Upper lobe of left lung (tissue), 6 donors: ENCODE measurements around the gene ZNF385B. TPM values are rescaled to one million over a fixed set of nuclear protein-coding genes. Genes with fewer than 3 reads are reported as not detected.

ENCODE experiments used
- ATAC-seq, 2 donors: fragments of 200-7000 bp; cut with Tn5 transposase; one replicate each; pipeline ENCODE4 v1.9.1; 2022; ENCODE audit warnings: mild to moderate bottlenecking in 2 of 2, moderate library complexity in 2 of 2; ENCODE audit not compliant: low FRiP score in 2 of 2
- DNase-seq, 2 donors: peaks; one replicate each; pipeline ENCODE4 v3.0.0-alpha.2; 2019 to 2020
- H3K27ac ChIP-seq, 4 donors: fragments of 200-600 bp; sonication (generic); one replicate each; pipeline ENCODE4 v1.5.1; 2016 to 2019
- H3K27me3 ChIP-seq, 4 donors: fragments of 200-600 bp; sonication (generic); one replicate each; pipeline ENCODE4 v1.5.1; 2017 to 2019
- H3K36me3 ChIP-seq, 4 donors: fragments of 200-600 bp; sonication (generic); one replicate each; pipeline ENCODE4 v1.5.1; 2016 to 2019
- H3K4me1 ChIP-seq, 4 donors: fragments of 200-600 bp; sonication (generic); one replicate each; pipeline ENCODE4 v1.5.1; 2018 to 2019
- H3K4me3 ChIP-seq, 4 donors: fragments of 200-600 bp; sonication (generic); one replicate each; pipeline ENCODE4 v1.5.1; 2017 to 2019; ENCODE audit warnings: mild to moderate bottlenecking in 2 of 4, moderate library complexity in 1 of 4
- H3K9me3 ChIP-seq, 4 donors: fragments of 200-600 bp; sonication (generic); one replicate each; pipeline ENCODE4 v1.5.1; 2018 to 2019
- CTCF ChIP-seq, 6 experiments: fragments of 450-650 bp in 4 of 6; fragments of 200-600 bp in 2 of 6; sonication (generic) in 2 of 6; IDR thresholded peaks; one replicate each; pipeline ENCODE4 v1.5.1; 2016 to 2019; ENCODE audit warnings: antibody characterized with exemption in 6 of 6
- EP300 ChIP-seq, 4 donors: sonication (generic); formaldehyde crosslinking; IDR thresholded peaks; one replicate each; pipeline ENCODE4 v1.5.1; 2017; ENCODE audit warnings: antibody characterized with exemption in 4 of 4, control low read depth in 2 of 4
- POLR2A ChIP-seq, 4 donors: fragments of 450-650 bp; IDR thresholded peaks; one replicate each; pipeline ENCODE4 v1.5.1; 2016 to 2017; ENCODE audit warnings: antibody characterized with exemption in 4 of 4, mild to moderate bottlenecking in 2 of 4
- POLR2AphosphoS5 ChIP-seq, 2 donors: sonication (generic); formaldehyde crosslinking; IDR thresholded peaks; one replicate each; pipeline ENCODE4 v1.5.1; 2017; ENCODE audit warnings: antibody characterized with exemption in 2 of 2
- WGBS, 2 donors: methylation state at CpG; one replicate each; pipeline ENCODE4 v1.1.5; 2017 to 2018; 5-methylcytosine and 5-hydroxymethylcytosine counted together
- total RNA-seq, 6 donors: library from RNA; depleted of rRNA in 4 of 6; stranded (reverse); fragments of >200 nt in 4 of 6; gene quantifications; one replicate each; pipeline versions ENCODE4 v1.1.0 to v1.2.1, GENCODE V29; 2016 to 2021
- donor health status: DM: no; HTN: no; CAD: no; lungs with moderate emphysema.
- donor health status: DM: no; HTN: yes; CAD: no; lungs with severe emphysema.

Gene ZNF385B
- total RNA-seq, 6 donors from 2014 or later: 22.1 to 93.5 (median 40.2) TPM

GRCh38 chr2:179712825-179713224, 148.6 kb downstream of the ZNF385B start:
- Histone ChIP-seq H3K27me3 (no peaks in the 10 kb centered on the region), H3K9me3 (no peaks in the 10 kb centered on the region), H3K4me1 (no peaks in the 10 kb centered on the region), H3K27ac (no peak overlapping the region), H3K4me3 (no peak overlapping the region), H3K36me3 (no peaks in the 10 kb centered on the region)
- TF ChIP-seq POLR2AphosphoS5 (IDR thresholded peaks at IDR 0.05) (no peak), POLR2A (IDR thresholded peaks at IDR 0.05) (no peak), CTCF (IDR thresholded peaks at IDR 0.05) (no peak), EP300 (IDR thresholded peaks at IDR 0.05) (no peak)
- 86 to 88% methylated on average over 4 of the region's 4 CpGs for WGBS, 2 donors
- DNase-seq: no peak
- ATAC-seq: no peak

GRCh38 chr2:179711375-179711774, 150.0 kb downstream of the ZNF385B start:
- WGBS, 2 donors: 78 to 79% methylated on average over 4 of the region's 4 CpGs
- H3K4me3 ChIP-seq: no peak overlapping the region
- no peaks in the 10 kb centered on the region for H3K36me3 ChIP-seq
- no peaks in the 10 kb centered on the region for H3K9me3 ChIP-seq
- TF ChIP-seq EP300 (IDR thresholded peaks at IDR 0.05): no peak
- no peak for TF ChIP-seq CTCF (IDR thresholded peaks at IDR 0.05)
- TF ChIP-seq POLR2AphosphoS5 (IDR thresholded peaks at IDR 0.05): no peak
- TF ChIP-seq POLR2A (IDR thresholded peaks at IDR 0.05): no peak
- no peaks in the 10 kb centered on the region for H3K27me3 ChIP-seq
- H3K27ac ChIP-seq: no peak overlapping the region
- no peaks in the 10 kb centered on the region for H3K4me1 ChIP-seq
- DNase-seq (no peak), ATAC-seq (no peak)

DNA sequence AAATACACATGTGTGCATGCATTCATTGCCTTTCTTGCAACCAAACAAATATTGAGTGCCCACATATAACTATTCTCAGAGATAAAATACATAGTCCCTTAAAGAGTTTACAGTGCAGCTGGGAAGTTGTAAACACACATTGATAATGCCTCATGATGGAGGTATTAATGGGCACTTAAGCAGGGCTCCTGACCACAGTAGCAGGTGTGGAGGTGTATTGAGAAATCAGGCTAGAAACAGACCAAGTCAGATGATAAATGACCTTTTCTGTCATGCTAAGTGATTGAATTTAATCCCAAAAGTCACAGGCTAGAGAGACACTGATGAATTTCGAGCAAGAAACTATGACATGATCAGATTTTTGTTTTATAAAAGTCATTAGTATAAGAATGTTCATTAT, 157.7 kb downstream of the ZNF385B start:
- TF ChIP-seq POLR2A (IDR thresholded peaks at IDR 0.05) (no peak), EP300 (IDR thresholded peaks at IDR 0.05) (no peak), POLR2AphosphoS5 (IDR thresholded peaks at IDR 0.05) (no peak), CTCF (IDR thresholded peaks at IDR 0.05) (no peak)
- Histone ChIP-seq H3K9me3 (no peaks in the 10 kb centered on the region), H3K36me3 (no peaks in the 10 kb centered on the region), H3K27me3 (no peaks in the 10 kb centered on the region), H3K4me3 (no peak overlapping the region), H3K4me1 (no peaks in the 10 kb centered on the region), H3K27ac (no peak overlapping the region)
- 59 to 64% methylated on average over 1 of the region's 1 CpG for WGBS, 2 donors
- DNase-seq: no peak
- ATAC-seq: no peak

DNA sequence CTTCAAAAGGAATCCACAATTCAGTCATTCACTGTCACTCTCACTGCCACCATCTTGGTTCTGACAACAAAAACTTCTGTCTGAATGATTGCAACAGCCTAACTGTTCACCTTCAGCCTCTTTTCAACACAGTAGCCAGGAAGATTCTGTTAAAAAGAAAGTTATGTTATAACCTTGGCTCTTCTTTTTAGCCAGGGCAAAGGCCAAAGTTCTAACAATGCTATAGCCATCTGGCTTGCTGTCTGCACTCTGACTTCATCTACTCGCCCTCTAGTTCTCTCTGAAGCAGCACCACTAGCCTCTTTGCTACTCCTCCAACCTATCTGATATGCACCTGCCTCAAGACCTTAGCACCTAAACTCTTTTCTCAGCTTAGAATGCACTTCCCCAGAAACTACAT, 158.5 kb downstream of the ZNF385B start:
- no peaks in the 10 kb centered on the region for H3K36me3 ChIP-seq
- H3K4me3 ChIP-seq: no peak overlapping the region
- H3K27me3 ChIP-seq: no peaks in the 10 kb centered on the region
- H3K27ac ChIP-seq: no peak overlapping the region
- H3K9me3 ChIP-seq: no peaks in the 10 kb centered on the region
- no peak for DNase-seq
- TF ChIP-seq CTCF (IDR thresholded peaks at IDR 0.05) (no peak), POLR2A (IDR thresholded peaks at IDR 0.05) (no peak)
- WGBS, 2 donors: 63 to 68% methylated on average over 1 of the region's 1 CpG
- ATAC-seq: no peak
- no peaks in the 10 kb centered on the region for H3K4me1 ChIP-seq

DNA sequence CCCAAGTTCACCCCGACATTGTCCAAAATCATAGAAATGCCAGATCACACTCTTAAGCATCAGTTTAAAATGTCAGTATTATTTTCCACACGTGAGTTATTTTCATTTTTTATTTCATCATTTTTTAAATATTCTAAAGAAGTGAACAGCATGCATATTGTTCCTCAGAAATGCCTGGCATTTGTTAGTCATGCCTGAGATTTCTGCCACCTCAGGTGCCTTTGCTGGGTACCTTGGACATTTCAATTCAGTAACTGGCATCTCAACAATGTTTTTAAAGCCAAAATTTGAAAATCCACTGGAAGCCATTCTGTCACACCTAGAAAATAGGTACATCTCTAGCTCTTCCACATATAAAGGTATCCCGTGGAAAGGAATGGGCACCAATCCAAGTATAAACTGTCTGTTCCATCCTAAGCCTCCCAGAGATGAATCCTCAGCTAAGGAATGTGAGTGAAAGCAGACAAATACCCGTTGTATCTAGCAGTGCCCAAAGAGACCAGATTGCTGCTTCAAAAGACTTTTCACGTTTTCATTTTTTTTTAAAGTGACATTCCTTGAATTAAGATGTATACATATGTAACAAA, 159.8 kb downstream of the ZNF385B start:
- WGBS, 2 donors: 61 to 70% methylated on average over 5 of the region's 5 CpGs
- Histone ChIP-seq H3K27me3 (no peaks in the 10 kb centered on the region), H3K4me3 (no peak overlapping the region), H3K4me1 (no peaks in the 10 kb centered on the region), H3K36me3 (no peaks in the 10 kb centered on the region), H3K9me3 (no peaks in the 10 kb centered on the region), H3K27ac (no peak overlapping the region)
- no peak for TF ChIP-seq POLR2A (IDR thresholded peaks at IDR 0.05)
- TF ChIP-seq POLR2AphosphoS5 (IDR thresholded peaks at IDR 0.05): no peak
- TF ChIP-seq CTCF (IDR thresholded peaks at IDR 0.05): no peak
- TF ChIP-seq EP300 (IDR thresholded peaks at IDR 0.05): no peak
- no peak for ATAC-seq
- no peak for DNase-seq
